Trophoblast cell (in vitro differentiated cells and primary cell): ENCODE data around the gene CTIF.

ENCODE experiments used
- DNase-seq, 2 donors: peaks; one replicate each; pipeline ENCODE4 v3.0.0-alpha.2; 2016
- H2AFZ ChIP-seq: 2 replicates; pipeline ENCODE4 v1.6.1; 2013; ENCODE audit warnings: low read length, moderate library complexity, mild to moderate bottlenecking; ENCODE audit not compliant: insufficient read depth, poor library complexity
- H2AK5ac ChIP-seq: 2 replicates; pipeline ENCODE4 v1.6.1; 2013; ENCODE audit warnings: mild to moderate bottlenecking, low read length
- H2BK120ac ChIP-seq: 2 replicates; pipeline ENCODE4 v1.6.1; 2013; ENCODE audit warnings: low read length, mild to moderate bottlenecking, moderate library complexity; ENCODE audit not compliant: insufficient read depth, poor library complexity
- H2BK12ac ChIP-seq: 2 replicates; pipeline ENCODE4 v1.6.1; 2013; ENCODE audit warnings: mild to moderate bottlenecking, low read length, moderate library complexity
- H2BK5ac ChIP-seq: 2 replicates; pipeline ENCODE4 v1.6.1; 2013; ENCODE audit warnings: low read length, low read depth, moderate library complexity, mild to moderate bottlenecking; ENCODE audit not compliant: poor library complexity
- H3K14ac ChIP-seq: 2 replicates; pipeline ENCODE4 v1.6.1; 2013; ENCODE audit warnings: mild to moderate bottlenecking, low read length
- H3K18ac ChIP-seq: 2 replicates; pipeline ENCODE4 v1.6.1; 2013; ENCODE audit warnings: mild to moderate bottlenecking, low read length
- H3K23ac ChIP-seq: 2 replicates; pipeline ENCODE4 v1.6.1; 2013; ENCODE audit warnings: low read length
- H3K27ac ChIP-seq: 2 replicates; pipeline ENCODE4 v1.5.1; 2013; ENCODE audit warnings: low read depth, mild to moderate bottlenecking, inconsistent platforms, low read length, moderate library complexity
- H3K27me3 ChIP-seq: 2 replicates; pipeline ENCODE4 v1.6.1; 2013; ENCODE audit warnings: inconsistent platforms, mild to moderate bottlenecking, low read length, moderate library complexity; ENCODE audit not compliant: insufficient read depth
- H3K36me3 ChIP-seq, 2 experiments: 1 replicate in 1 of 2; 2 replicates in 1 of 2; pipeline ENCODE4 v1.6.1; 2013; ENCODE audit warnings: low read length in 2 of 2, mild to moderate bottlenecking in 2 of 2, moderate library complexity in 1 of 2; ENCODE audit not compliant: insufficient read depth in 2 of 2, control insufficient read depth in 1 of 2
- H3K4ac ChIP-seq: 2 replicates; pipeline ENCODE4 v1.6.1; 2013; ENCODE audit warnings: low read depth, mild to moderate bottlenecking, low read length, moderate library complexity
- H3K4me1 ChIP-seq, 2 experiments: 1 replicate in 1 of 2; 2 replicates in 1 of 2; pipeline ENCODE4 v1.6.1; 2013; ENCODE audit warnings: low read length in 2 of 2, mild to moderate bottlenecking in 2 of 2, moderate library complexity in 1 of 2; ENCODE audit not compliant: insufficient read depth in 2 of 2, control insufficient read depth in 1 of 2
- H3K4me2 ChIP-seq: 2 replicates; pipeline ENCODE4 v1.6.1; 2013; ENCODE audit warnings: inconsistent platforms, mild to moderate bottlenecking, low read length, moderate library complexity
- H3K4me3 ChIP-seq: 2 replicates; pipeline ENCODE4 v1.5.1; 2013; ENCODE audit warnings: mild to moderate bottlenecking, low read depth, low read length, inconsistent platforms
- H3K79me1 ChIP-seq: one replicate; pipeline ENCODE4 v1.6.1; 2013; ENCODE audit warnings: low read length
- H3K79me2 ChIP-seq: 2 replicates; pipeline ENCODE4 v1.6.1; 2013; ENCODE audit warnings: low read length, mild to moderate bottlenecking; ENCODE audit not compliant: control insufficient read depth, insufficient read depth, poor library complexity
- H3K9ac ChIP-seq: 2 replicates; pipeline ENCODE4 v1.6.1; 2013; ENCODE audit warnings: mild to moderate bottlenecking, low read length
- H3K9me3 ChIP-seq: 2 replicates; pipeline ENCODE4 v1.6.1; 2013; ENCODE audit warnings: low read depth, mild to moderate bottlenecking, control low read depth, inconsistent platforms, low read length; ENCODE audit not compliant: insufficient read depth
- H4K12ac ChIP-seq: 2 replicates; pipeline ENCODE4 v1.6.1; 2013; ENCODE audit warnings: low read depth, mild to moderate bottlenecking, low read length, moderate library complexity
- H4K8ac ChIP-seq: 2 replicates; pipeline ENCODE4 v1.6.1; 2013; ENCODE audit warnings: low read depth, mild to moderate bottlenecking, low read length, moderate library complexity
- H4K91ac ChIP-seq: one replicate; pipeline ENCODE4 v1.6.1; 2013; ENCODE audit warnings: low read depth, mild to moderate bottlenecking, low read length, moderate library complexity
- WGBS: extraction: QIAGEN DNeasy Blood & Tissue Kit; methylation state at CpG from one replicate; pipeline ENCODE4 v1.1.7; 2013; ENCODE audit warnings: missing lambda C conversion rate; ENCODE audit not compliant: insufficient read length, insufficient coverage; ENCODE audit errors: extremely low coverage; 5-methylcytosine and 5-hydroxymethylcytosine counted together

The CTIF gene

DNA sequence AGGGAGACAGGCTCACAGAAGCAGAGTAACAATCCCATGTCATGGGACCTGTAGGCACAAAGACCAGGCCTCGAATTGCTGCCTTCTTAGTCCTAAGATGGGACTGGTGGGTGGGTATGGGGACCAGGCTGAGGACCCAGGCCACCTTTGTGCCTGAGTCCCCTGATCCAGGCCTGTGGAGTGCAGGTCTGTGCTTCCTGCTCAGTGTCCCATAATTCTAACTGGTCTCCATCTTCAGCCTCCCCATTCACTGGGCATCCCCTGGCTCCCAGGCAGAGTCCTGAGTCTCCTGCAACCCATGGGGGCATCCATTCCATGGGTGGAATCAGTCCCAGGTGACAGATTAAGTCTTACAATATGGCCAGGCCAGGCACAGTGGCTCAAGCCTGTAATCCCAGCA is 328.0 kb downstream of the CTIF start:
- no peak overlapping the region for H2BK5ac ChIP-seq
- H2BK120ac ChIP-seq: no peak overlapping the region
- no peak overlapping the region for H3K27ac ChIP-seq
- H3K9me3 ChIP-seq: no peaks in the 10 kb centered on the region
- H3K23ac ChIP-seq: no peak overlapping the region
- no peak overlapping the region for H3K4ac ChIP-seq
- peaks cover 9 to 18% of the 10 kb centered on the region in 2 experiments for H3K4me1 ChIP-seq
- no peak overlapping the region for H4K8ac ChIP-seq
- peak overlapping the region; percentile 15 for H2BK12ac ChIP-seq
- H2AFZ ChIP-seq: no peak overlapping the region
- H2AK5ac ChIP-seq: no peak overlapping the region
- H3K14ac ChIP-seq: no peak overlapping the region
- no peak overlapping the region for H3K4me3 ChIP-seq
- H3K79me1 ChIP-seq: peaks cover 20% of the 10 kb centered on the region
- no peak overlapping the region for H4K12ac ChIP-seq
- DNase-seq: no peak
- H3K4me2 ChIP-seq: no peak overlapping the region
- peak overlapping the region; percentile 41 for H4K91ac ChIP-seq
- H3K79me2 ChIP-seq: peaks cover 3% of the 10 kb centered on the region
- WGBS: no CpG with 5 or more reads among the region's 1 CpG
- H3K36me3 ChIP-seq: no peaks in the 10 kb centered on the region
- no peak overlapping the region for H3K9ac ChIP-seq
- no peak overlapping the region for H3K18ac ChIP-seq
- no peaks in the 10 kb centered on the region for H3K27me3 ChIP-seq

DNA sequence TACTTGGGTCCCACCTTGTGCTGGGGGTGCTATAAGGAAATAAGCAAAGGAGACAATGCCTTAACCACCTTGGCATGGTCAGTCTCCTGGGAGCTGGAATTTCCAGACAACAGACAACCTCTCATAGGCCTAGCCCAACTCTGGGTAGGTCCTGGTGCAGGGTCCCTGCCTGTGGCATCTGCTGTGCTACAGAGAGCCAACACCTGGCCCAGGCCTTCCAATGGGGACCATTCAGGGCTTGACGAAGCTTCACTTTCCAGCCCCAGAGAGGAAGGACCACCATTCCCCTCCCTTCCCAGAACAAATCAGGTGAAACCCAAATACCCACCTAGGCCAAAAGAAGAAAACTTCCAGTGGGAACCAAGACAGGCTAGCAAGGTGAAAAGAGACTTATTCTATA is 329.1 kb downstream of the CTIF start:
- Histone ChIP-seq H2AFZ (no peak overlapping the region), H2BK120ac (peak overlapping the region; percentile 10), H3K79me2 (peaks cover under 1% of the 10 kb centered on the region), H3K9ac (no peak overlapping the region), H3K27ac (no peak overlapping the region), H3K4me2 (no peak overlapping the region), H4K91ac (no peak overlapping the region), H2AK5ac (peak overlapping the region; percentile 23), H3K4me3 (no peak overlapping the region), H2BK5ac (no peak overlapping the region), H3K14ac (no peak overlapping the region), H3K23ac (no peak overlapping the region), H3K4ac (no peak overlapping the region), H3K36me3 (no peaks in the 10 kb centered on the region), H4K12ac (no peak overlapping the region), H3K9me3 (no peaks in the 10 kb centered on the region), H3K18ac (no peak overlapping the region), H2BK12ac (no peak overlapping the region), H3K79me1 (peaks cover 20% of the 10 kb centered on the region), H3K4me1 (peaks cover 12 to 17% of the 10 kb centered on the region in 2 experiments), H3K27me3 (no peaks in the 10 kb centered on the region), H4K8ac (no peak overlapping the region)
- no CpG with 5 or more reads among the region's 1 CpG for WGBS
- no peak for DNase-seq

DNA sequence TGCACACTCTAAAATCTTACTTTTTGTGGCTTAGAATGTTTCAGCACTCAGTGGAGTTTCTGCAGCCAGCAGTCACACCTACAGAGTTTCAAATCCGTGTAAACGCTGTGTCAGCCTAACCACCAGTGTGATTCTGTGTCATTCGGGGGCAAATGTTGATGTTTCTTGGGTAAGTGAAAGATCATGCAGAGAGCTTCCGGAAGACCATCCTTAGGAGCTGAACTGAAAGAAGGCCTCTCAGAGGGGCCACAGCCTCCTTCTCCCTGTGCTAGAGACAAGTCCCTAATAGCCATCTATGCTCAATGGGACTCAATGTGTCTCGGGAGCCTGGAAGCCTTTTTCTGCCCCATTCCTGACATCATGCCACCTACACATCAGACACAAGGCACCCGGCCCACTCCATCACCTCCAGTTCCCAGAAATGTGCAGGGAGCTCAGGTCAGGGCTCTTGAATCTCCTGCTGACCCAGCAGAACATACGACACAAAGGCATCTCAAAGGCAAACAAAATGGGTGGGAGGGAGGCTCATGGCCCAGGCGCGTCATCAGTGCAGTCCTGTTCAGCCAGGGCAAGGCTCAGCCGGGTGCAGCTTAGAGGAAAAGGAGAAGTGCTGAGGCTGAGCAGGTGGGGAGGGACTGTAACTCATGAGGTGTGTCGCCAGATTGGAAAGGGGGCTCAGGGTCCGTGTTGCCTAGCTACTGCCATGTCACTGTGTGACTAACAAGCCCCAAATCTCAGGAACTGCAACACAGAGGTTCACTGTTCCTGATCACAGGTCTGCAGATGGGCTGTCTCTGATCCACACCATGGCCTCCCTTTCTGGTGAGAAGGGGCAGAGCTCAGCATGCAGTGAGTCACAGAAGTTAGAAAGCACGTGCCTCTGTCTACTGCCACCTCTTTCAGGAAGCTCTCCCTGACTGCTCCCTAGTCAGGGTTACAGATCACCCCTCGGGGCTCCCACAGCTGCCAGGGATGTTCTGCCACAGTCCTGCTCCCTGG is 329.9 kb downstream of the CTIF start:
- Histone ChIP-seq H3K4me2 (no peak overlapping the region), H3K9me3 (no peaks in the 10 kb centered on the region), H4K8ac (no peak overlapping the region), H3K4me1 (peaks cover 11 to 12% of the 10 kb centered on the region in 2 experiments), H2BK5ac (no peak overlapping the region), H2BK120ac (no peak overlapping the region), H4K12ac (no peak overlapping the region), H3K23ac (no peak overlapping the region), H2BK12ac (peak overlapping the region; percentile 24), H3K9ac (no peak overlapping the region), H3K18ac (no peak overlapping the region), H3K4me3 (no peak overlapping the region), H2AFZ (no peak overlapping the region), H3K4ac (peak overlapping the region; percentile 11), H3K27ac (no peak overlapping the region), H3K36me3 (no peaks in the 10 kb centered on the region), H3K79me2 (peaks cover 1% of the 10 kb centered on the region), H3K14ac (peak overlapping the region; percentile 0), H2AK5ac (peak overlapping the region; percentile 61), H3K27me3 (no peaks in the 10 kb centered on the region), H3K79me1 (peaks cover 16% of the 10 kb centered on the region), H4K91ac (peak overlapping the region; percentile 8)
- peak; percentile 16 to 24 for DNase-seq
- no CpG with 5 or more reads among the region's 14 CpGs for WGBS

DNA sequence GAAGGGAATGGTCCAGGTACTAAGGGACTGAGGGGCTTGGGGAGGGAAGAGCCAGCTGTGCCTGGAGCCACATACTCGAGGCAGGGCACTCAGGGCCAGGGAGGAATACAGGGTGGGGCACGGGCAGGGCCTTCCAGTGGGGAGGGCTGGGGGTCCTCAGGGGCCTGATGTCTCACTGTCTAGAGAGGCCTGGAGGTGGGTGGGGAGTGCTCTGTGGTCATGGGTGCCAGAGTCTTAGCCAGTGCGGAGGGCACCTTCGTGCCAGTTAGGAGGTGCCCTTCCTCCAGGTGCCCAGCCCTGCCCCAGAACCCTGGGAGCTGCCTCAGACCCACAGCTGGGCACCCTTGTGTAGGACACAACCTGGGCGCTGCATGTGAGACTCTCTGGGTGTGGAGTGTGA is 330.8 kb downstream of the CTIF start:
- no peaks in the 10 kb centered on the region for H3K36me3 ChIP-seq
- peaks cover 1% of the 10 kb centered on the region for H3K79me2 ChIP-seq
- peak overlapping the region; percentile 8 for H2BK12ac ChIP-seq
- H4K8ac ChIP-seq: no peak overlapping the region
- H3K18ac ChIP-seq: no peak overlapping the region
- no peak overlapping the region for H3K27ac ChIP-seq
- H3K4me2 ChIP-seq: no peak overlapping the region
- H2AFZ ChIP-seq: no peak overlapping the region
- no peak for DNase-seq
- peaks cover 24% of the 10 kb centered on the region for H3K79me1 ChIP-seq
- no peaks in the 10 kb centered on the region for H3K9me3 ChIP-seq
- no peaks in the 10 kb centered on the region for H3K27me3 ChIP-seq
- peak overlapping the region; percentile 16 for H2BK120ac ChIP-seq
- H3K4me1 ChIP-seq: peaks cover 18 to 19% of the 10 kb centered on the region in 2 experiments
- H3K4me3 ChIP-seq: no peak overlapping the region
- no peak overlapping the region for H2BK5ac ChIP-seq
- no peak overlapping the region for H3K14ac ChIP-seq
- no peak overlapping the region for H3K23ac ChIP-seq
- H3K9ac ChIP-seq: no peak overlapping the region
- H3K4ac ChIP-seq: no peak overlapping the region
- WGBS: no CpG with 5 or more reads among the region's 5 CpGs
- no peak overlapping the region for H4K12ac ChIP-seq
- peak overlapping the region; percentile 38 for H4K91ac ChIP-seq
- H2AK5ac ChIP-seq: peak overlapping the region; percentile 61
